HG02759 (cell line): Measurements from ENCODE around the gene DIP2C.
"Not testable (repeated sequence)": the region's sequence is repeated elsewhere in the genome, so short reads cannot be mapped to it uniquely, and the experiment has no call there.

Source experiments
- ATAC-seq: cut with Tn5 transposase; IDR thresholded peaks from one replicate; pipeline ENCODE4 v1.9.1; 2021; ENCODE audit warnings: mild to moderate bottlenecking, moderate library complexity; ENCODE audit not compliant: unreplicated experiment

The DIP2C gene

DNA sequence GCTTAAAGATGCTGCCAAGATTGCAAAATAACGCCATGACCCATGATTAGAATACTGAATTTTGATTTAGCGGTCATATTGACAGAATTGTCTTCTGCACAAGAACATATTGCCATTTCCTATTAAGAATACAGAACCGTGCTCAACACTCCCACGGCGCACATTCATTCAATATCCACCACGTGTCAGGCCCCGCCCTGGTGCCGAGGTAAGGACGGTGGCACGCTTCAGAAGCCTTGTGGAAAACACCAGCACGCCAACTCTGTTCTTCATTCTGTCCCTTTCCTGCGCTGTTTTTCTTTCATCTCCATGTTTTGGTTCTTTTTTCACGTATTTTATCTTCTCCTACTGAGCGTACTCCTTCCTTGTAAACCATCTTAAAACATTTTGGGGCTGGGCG is 364.9 kb downstream of the DIP2C start:
- no peak for ATAC-seq

DNA sequence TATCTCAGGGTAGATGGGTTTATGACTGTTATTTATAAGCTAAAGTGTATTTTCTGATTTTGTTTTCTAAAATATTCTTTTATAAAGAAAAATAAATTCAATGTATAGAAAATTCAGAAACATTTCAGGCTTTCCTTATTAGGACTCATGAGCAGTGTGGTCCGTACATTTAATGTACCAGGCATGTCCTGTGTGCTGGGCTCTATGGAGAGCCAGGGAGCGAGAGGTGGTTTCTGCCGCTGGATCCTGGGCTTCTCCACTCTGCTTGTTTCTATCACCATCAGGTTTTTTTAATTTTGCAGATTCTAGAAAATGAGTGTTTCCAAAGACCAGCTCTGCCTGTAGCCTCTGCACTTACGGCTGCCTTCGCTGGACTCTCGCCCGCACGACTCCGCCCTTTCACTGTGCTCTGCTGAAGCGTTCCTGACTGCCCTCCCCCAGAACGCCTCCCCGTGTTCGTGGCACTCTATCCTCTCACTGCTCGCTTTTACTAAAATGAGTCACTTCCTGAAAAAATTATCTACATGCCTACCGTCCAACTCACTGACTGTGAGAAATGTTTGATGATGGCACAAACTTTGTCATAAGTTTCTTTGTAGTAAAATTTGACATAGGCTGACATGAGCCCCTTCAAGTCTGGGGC is 365.7 kb downstream of the DIP2C start:
- ATAC-seq = peak; percentile 96

DNA sequence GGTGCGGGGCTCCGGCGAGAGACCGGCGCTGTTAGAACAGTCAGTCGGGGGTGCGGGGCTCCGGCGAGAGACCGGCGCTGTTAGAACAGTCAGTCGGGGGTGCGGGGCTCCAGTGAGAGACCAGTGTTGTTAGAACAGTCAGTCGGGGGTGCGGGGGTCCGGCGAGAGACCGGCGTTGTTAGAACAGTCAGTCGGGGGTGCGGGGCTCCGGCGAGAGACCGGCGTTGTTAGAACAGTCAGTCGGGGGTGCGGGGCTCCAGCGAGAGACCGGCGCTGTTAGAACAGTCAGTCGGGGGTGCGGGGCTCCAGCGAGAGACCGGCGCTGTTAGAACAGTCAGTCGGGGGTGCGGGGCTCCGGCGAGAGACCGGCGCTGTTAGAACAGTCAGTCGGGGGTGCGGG is 366.4 kb downstream of the DIP2C start:
- ATAC-seq = not testable (repeated sequence)

DNA sequence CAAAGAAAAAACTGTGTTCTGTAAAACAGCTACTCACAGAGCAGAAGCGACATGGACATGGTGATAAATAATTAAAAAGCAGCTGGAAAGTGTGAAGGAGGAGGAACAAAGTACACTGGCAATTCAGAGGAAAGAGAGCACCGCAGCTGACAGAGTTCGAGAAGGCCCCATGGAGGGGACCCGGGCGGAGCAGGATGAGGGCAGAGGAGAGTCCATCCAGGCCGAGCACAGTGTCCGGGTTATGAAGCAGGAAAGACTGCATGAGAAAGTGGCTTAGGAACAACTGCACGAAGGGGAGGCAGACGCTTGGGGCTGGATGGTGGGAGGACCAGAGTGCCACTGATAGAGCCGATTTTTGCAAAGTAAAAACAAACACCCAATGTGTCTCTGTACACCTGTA is 368.7 kb downstream of the DIP2C start:
- no peak for ATAC-seq

DNA sequence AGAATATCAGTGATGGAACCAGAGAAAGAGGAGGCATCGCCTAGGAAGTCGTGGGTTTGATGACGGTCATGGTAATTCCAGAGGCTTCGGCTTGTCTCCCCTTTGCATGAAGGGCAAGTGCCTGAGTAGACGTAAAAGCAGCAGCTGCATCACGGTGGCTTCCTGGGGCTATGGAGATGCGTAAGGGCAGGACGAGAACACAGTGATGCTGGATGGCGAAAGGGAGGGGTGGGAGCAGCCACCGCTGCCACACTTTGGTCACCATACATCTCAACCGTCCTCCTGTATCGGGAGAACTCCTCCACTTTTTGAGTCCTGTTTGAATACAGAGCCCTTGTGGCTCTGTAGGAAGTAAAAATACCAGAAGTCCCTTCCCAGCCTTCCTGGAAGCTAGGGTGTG is 371.5 kb downstream of the DIP2C start:
- ATAC-seq = no peak

DNA sequence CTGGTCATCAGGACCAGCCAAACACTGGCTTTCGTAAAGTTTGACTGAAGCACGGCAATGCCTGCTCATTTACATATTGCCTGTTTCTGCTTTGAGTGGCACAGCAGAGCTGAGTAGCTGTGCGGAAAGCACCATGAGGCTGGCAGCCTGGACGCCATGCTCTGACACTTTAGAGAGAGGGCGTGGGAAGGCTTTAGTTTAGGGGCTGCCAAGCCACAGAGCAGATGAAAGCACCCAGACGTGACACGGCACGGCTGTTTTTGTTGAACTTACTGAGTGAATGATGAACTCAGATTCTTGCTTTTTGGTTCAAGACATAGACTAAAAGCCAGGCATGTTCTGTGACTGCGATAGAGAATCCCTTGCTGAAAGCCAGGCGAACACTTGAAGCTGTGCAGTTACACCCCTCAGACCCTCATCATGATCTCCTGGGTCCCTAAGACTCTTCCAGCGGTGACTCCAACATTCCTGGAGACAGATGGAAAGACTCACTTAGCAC is 372.1 kb downstream of the DIP2C start:
- ATAC-seq = peak; percentile 98

DNA sequence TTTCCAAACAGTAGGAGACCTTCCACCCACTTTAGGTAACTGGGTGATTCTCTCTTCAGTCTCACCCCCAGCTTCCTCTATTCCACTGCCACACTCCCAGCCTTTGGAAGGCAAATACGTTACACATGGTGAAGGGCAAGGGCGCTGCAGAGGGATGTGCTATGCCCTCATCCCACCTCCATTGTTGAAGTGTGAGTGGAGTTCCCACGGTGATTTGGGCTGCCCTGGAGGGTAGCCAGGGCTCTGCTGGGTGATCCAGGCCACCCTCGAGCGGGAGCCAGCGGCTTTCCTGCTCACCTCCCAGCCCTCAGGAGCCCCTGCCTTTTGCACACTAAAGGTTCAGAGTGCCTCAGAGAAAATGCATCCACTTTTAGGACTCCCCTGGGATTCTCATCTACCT is 373.1 kb downstream of the DIP2C start:
- no peak for ATAC-seq

DNA sequence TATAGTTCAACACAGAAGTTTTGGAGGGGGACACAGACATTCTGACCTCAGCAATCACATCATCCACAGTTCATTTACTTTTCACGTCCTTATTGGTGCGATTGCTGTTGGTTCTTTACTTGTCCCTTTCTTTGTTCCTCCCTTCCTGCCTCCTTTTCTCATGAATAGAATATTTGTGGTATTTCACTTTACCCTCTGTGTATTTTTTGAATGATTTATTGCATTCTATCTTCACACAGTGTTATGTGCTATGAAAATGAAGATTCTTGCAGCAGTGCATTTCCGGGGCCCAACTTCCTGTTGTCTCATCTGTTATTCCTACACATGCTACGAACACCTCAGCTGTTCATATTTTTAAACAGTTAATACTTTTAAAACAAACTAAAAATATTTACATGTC is 374.6 kb downstream of the DIP2C start:
- ATAC-seq = no peak

DNA sequence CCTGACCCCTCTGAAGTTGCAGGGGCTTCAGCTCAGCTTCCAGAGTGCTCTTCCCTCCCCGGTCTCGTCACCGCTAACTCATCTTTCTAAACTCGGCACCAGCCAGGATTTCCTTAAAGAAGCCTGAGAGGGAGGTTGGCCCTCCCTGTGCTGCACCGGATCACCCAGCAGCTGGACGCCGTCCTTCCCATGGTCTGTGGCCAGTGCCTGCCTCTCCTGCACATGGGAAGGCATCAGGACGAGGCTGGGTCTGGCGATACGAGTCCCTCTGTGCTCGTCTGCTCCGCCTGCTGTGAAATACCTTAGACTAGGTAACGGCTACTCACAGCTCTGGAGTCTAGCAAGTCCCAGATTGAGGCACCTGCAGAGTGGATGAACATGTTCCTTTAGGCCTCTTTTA is 375.1 kb downstream of the DIP2C start:
- ATAC-seq = no peak

DNA sequence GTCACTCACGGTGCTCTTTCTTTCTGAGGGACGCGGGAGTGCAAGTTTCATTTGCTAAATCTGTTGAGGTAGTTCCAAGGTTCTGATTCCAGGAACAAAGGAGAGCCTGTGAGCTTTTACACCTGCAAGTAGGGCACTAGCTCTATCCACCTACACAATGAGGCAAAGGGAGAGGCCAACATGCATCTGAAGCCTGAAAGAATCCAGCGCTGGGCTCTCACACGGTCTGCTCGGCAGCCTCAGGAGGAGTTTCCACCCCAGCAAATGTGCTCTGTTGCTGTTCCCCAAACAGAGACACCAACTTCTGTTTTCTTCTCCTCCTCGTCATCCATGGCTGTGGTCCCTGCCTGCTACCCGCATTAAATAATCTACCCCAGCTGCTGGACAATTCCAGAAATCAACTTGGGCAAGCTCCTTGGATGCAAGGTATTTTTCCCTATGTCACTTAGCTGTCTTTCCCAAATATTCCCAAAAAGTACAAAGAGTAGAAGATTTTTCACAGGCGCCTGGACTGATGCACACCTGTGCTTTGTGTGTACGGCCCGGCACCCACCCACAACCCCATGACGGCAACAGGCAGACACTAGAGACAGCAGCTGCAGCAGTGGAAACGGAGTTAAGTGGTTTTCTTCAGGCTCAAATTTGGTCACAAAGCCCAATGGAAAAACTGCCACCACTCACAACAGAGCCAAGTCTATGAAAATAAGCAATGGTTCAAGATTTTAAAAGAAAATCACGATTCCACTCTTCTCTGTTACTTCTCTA is 377.4 kb downstream of the DIP2C start:
- no peak for ATAC-seq

DNA sequence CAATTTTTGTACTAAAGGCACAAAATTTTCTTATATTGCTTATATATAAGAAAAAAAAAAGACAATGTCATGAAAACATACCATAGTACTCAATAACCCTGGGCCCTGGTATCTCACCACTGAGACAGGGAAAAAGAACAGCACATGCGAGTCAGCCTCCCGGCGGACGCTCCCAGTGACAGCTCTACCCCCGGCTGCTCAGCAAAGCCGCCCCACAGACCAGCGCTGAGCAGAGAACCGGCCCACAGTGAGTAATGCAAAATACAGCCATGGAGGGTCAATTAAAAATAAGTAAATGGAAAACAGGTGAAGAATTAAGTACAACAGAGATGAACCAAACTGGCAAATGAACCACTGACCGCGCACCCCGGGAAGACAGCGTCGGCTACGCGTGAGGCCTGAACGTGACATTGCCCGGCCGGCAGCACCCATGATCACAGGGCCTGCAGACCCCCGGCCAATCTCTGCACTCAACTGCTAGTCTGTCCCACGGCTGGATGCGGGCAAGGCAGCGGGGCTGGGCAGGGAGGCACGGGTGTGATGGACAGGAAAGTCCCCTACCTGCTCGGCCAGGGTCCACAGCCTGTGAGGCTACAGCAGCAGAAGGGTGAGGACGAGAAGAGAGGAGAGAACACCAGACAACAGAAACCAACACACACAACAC is 378.4 kb downstream of the DIP2C start:
- ATAC-seq = no peak

DNA sequence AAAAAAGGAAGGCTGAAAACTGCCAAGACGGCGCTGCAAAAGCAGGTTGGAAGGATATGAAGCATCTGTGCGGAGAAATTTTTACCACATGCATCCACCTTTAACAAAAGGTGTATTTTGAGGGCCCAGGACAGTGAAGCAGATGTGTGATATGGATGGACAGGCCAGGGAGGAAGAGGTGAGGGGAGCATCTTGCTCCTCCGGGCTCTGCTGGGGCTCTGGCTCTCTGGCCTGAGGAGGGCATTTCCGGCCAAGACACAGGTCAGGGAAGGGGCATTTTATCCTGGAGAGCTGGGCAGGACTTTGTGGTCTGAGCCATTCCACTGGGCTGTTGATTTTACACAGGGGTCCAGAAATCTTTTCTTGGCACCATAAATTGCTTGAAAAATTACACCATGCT is 379.1 kb downstream of the DIP2C start:
- no peak for ATAC-seq

DNA sequence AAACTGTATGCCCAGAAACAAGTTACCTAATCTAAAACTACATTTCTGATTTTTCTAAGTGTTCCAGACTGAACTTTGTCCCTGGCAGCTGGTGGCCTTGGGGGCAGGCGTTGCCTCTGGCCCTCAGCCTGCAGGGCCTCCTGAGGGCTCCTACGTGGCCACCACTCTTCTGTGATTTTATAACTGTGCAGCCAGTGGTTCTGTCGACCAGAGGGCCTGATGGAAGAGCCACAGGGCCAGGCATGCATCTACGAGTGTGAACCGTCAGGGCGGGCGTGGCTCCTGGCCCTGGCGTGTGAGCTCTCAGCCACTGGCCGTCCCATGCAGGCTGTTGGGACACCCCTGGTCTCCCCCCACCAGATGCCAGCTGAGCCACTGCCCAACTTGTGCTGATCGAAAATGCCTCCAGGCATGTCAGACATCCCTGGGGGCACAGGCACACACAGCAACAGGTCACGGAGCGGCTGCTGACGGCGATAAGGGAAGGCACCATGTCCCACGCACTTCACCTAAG is 380.8 kb downstream of the DIP2C start:
- ATAC-seq = no peak

DNA sequence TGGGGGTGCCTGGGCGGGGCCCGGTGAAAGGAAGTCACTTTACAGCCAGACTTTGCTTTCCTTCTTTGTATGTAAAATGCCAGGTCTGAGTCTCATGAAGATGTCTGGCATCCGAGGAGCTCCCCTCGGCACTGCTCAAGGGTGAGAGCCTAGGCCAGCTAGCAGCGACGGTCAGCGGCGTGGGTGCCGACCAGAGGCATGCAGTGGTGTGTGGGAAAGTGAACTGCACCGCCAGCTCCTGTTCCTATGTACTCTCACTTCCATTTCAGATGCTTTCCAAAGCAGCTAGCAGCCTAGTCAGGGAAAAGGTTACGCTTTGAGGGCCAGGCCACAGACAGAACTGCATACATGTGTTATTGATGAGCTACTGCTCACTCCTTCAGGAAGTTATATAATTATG is 381.4 kb downstream of the DIP2C start:
- no peak for ATAC-seq

DNA sequence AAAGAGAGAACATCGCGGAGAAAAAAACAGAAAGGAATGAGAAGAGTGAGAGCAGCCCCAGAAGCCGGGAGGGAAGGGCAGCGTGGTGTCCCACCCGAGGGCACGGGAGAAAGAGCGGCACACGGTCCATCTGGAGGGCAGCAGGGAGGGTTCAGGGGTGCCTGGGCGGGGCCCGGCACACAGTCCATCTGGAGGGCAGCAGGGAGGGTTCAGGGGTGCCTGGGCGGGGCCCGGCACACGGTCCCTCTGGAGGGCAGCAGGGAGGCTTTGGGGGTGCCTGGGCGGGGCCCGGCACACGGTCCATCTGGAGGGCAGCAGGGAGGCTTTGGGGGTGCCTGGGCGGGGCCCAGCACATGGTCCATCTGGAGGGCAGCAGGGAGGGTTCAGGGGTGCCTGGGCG is 381.8 kb downstream of the DIP2C start:
- no peak for ATAC-seq

DNA sequence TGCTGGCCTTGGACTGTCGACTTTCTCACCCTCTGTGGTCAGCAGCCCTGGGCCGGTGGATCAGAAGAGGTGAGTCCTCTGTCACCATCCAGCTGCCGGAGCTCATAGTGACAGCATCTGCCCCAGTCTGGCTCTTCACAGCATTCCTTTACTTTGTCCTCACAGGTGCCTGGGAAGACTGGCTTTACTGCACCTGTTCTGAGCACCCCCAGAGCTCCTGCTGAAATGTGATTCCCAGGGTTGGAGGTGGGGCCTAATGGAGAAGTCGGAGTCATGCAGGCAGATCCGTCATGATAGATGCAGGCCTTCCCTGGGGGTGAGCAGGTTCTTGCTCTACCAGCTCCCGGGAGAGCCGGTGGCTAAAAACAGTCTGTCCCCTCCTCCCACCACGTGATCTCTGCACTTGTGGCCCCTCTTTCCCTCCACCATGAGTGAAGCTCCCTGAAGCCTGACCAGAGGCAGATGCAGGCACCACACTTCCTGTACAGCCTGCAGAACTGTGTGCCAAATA is 382.7 kb downstream of the DIP2C start:
- no peak for ATAC-seq

DNA sequence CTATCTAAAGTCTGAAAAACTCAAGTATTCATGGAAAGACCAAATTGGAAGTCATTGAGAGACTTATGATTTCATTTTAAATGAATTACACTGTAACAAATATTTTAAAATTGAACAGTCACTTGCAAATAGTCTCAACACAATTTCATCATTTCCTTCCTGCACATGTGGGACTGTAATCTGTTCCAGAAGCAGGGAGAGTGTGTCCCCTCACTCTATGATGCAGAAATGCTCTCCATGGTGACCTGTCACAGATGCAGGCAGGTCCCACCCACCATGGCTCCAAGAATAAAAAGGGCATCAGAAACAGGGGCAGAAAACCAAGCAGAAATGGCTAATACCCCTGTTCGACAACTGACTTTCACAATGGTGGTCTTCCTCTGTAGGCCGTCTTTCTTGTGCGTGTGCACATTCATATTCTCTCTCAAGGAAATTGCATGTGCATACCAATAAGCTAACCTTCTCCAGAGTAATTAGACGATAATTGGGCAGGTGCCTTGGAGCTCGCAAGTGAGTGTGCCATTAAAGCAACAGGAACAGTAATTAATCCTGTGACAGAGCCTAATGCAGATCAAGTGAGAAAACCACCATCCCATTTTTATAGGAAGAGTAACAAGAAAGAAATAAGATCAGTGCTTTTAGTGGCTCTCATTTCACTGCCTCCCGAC is 383.3 kb downstream of the DIP2C start:
- ATAC-seq = no peak

DNA sequence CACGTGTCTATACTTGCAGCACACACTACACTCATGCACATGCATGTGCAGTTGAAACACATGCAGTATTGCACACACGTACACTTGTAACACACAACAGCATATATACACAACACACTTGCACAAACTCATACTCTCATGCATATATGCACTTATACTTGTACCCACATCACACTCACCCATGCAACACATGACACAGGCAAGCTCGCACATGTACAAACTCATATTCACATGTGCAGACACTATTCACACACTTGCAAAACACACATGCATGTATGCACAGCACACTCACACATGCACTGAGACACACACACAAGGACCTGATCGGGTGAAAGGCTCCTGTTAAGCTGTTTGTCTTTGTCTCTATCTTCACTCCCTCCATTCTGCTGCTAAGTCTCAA is 384.4 kb downstream of the DIP2C start:
- no peak for ATAC-seq

DNA sequence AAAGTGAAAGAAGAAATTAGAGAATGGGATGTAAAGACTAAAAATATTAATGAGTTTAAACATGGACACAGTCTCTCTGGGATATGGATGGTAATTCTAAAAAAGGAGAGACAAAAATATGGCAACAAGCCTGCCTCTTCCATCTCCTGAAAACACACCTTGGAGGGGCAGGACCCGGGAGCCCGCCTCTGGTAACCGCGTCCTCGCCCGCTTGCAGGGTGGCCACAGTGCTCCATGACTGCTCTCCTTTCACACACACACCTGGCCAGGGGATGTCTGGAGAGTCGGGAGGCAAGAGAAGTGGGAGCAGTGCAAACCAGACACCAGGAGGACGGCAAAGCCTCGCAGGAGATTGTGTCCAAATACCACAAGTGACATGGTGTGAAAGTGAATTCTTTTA is 387.9 kb downstream of the DIP2C start:
- no peak for ATAC-seq

DNA sequence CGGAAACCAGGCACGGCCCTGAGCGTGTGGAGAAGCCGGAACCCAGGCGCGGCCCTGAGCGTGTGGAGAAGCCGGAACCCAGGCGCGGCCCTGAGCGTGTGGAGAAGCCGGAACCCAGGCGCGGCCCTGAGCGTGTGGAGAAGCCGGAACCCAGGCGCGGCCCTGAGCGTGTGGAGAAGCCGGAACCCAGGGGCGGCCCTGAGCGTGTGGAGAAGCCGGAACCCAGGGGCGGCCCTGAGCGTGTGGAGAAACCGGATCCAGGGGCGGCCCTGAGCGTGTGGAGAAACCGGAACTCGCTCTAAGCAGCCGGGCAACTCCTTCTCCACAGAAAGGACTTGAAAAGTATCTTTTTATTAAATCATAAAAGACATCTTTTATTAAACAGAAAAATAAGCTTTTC is 388.9 kb downstream of the DIP2C start:
- ATAC-seq = not testable (repeated sequence)

DNA sequence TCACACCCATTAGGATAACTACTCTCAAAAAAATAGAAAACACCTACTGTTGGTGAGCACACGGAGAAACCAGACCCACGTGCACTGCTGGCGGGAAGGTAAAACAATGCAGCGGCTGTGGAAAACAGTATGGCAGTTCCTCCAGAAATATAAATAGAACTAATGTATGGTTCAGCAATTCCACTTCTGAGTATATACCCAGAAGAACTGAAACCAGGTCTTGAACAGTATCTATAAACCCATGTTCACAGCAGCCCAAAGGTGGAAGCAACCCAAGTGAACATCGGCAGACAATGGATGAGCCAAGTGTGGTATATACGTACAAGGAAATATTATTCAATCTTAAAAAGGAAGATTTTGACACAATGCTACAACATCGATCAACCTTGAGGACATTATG is 389.5 kb downstream of the DIP2C start:
- ATAC-seq = no peak
